ENCODE results near the gene CBX8. TPM values are rescaled to one million over a fixed set of nuclear protein-coding genes. Genes with fewer than 3 reads are reported as not detected.
"Not testable (repeated sequence)": the region's sequence is repeated elsewhere in the genome, so short reads cannot be mapped to it uniquely, and the experiment has no call there.

CBX8 gene
- total RNA-seq, 2 donors from 2014 or later: 1.5 to 5.6 TPM

DNA sequence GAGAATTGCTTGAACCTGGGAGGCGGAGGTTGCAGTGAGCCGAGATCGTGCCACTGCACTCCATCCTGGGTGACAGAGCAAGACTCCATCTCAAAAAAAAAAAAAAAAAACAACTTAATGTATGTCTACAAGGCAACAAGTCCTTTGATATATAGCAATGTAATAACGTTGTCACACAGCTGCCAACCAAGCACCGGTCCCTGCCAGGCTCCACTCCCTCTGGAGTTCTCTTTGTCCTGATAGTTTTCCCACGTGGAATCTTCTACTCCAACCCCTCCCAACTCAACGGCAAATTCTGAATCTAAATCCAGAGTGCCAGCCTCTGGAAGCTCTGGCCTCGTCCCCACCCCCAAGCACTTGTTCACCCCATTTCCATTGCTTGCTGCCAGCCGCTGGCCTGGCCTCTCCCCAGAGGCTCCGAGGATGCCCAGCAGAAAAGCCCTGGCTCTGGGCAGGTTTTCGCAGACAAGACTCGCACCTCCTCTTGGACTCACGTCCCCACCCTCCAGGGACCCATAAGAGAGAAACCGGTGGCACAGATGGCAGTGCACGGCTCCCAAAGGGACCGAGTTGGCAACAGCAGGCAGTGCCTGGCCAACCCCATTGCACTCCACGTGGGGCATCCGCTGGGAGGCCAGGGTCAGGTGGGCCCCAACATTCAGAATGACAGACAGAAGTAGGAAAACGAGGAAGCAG is 34.8 kb downstream of the CBX8 start:
- ATAC-seq (no peak), DNase-seq (ENCODE audit: low spot score in 2 of 2) (no peak)
- H3K36me3 Mint-ChIP-seq: no peaks in the 10 kb centered on the region
- H3K9me3 Mint-ChIP-seq: no peaks in the 10 kb centered on the region
- no peak overlapping the region for H3K27ac Mint-ChIP-seq

GRCh38 chr17:79760197-79760906 is 36.5 kb downstream of the CBX8 start:
- no peaks in the 10 kb centered on the region for H3K9me3 Mint-ChIP-seq
- no peak for DNase-seq (ENCODE audit: low spot score in 2 of 2)
- no peaks in the 10 kb centered on the region for H3K36me3 Mint-ChIP-seq
- peak overlapping the region in 1 of 2 donors; percentile 65 for H3K27ac Mint-ChIP-seq
- ATAC-seq: no peak

GRCh38 chr17:79758271-79758670 is 38.6 kb downstream of the CBX8 start:
- Mint-ChIP-seq H3K36me3 (no peaks in the 10 kb centered on the region), H3K27ac (no peak overlapping the region), H3K9me3 (no peaks in the 10 kb centered on the region)
- DNase-seq (ENCODE audit: low spot score in 2 of 2) (no peak), ATAC-seq (no peak)

GRCh38 chr17:79757140-79757745 is 39.6 kb downstream of the CBX8 start:
- DNase-seq (ENCODE audit: low spot score in 2 of 2) (no peak), ATAC-seq (no peak)
- H3K27ac Mint-ChIP-seq: no peak overlapping the region
- H3K9me3 Mint-ChIP-seq: no peaks in the 10 kb centered on the region
- no peaks in the 10 kb centered on the region for H3K36me3 Mint-ChIP-seq

DNA sequence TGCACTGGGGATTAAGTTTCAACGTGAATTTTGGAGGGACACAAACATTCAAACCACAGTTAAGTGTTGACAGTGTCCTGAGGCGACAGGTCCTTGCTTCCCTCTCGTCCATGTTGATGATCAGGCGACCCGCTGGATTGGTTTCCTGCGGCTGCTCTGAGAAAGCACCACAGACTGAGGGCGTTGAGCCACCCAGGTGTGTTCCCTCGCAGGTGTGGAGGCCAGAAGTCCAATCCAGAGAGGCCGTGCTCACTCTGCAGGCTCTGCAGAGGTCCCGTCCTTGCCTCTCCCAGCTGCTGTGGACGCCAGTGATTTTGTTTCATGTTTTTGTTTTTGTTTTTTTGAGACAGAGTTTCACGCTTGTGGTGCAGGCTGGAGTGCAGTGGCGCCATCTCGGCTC is 41.3 kb downstream of the CBX8 start:
- ATAC-seq (no peak), DNase-seq (ENCODE audit: low spot score in 2 of 2) (no peak)
- no peaks in the 10 kb centered on the region for H3K36me3 Mint-ChIP-seq
- H3K27ac Mint-ChIP-seq: no peak overlapping the region
- H3K9me3 Mint-ChIP-seq: no peaks in the 10 kb centered on the region

GRCh38 chr17:79754903-79755302 is 42.0 kb downstream of the CBX8 start:
- H3K9me3 Mint-ChIP-seq; H3K36me3 Mint-ChIP-seq; H3K27ac Mint-ChIP-seq; ATAC-seq; DNase-seq (ENCODE audit: low spot score in 2 of 2): not testable (repeated sequence)

DNA sequence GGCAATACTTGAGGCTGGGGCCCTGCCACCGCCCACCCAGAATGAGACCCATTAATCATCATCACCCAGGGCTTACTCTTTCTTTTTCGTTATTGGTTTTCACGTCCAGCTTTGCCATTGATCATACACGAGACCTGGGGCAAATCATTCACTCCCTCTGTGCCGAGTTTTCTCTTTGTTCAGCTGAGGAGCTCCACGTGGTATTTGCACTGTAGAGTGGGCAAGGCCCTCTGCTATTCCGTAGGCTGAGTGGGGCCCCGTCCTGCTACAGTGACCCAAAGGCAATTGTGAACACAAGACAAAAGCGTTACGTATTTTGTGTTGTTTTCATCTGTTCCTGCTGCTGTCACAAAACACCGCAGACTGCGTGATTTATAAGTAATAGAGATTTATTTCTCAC is 42.5 kb downstream of the CBX8 start:
- ATAC-seq (no peak), DNase-seq (ENCODE audit: low spot score in 2 of 2) (no peak)
- no peaks in the 10 kb centered on the region for H3K9me3 Mint-ChIP-seq
- H3K36me3 Mint-ChIP-seq: no peaks in the 10 kb centered on the region
- H3K27ac Mint-ChIP-seq: no peak overlapping the region

DNA sequence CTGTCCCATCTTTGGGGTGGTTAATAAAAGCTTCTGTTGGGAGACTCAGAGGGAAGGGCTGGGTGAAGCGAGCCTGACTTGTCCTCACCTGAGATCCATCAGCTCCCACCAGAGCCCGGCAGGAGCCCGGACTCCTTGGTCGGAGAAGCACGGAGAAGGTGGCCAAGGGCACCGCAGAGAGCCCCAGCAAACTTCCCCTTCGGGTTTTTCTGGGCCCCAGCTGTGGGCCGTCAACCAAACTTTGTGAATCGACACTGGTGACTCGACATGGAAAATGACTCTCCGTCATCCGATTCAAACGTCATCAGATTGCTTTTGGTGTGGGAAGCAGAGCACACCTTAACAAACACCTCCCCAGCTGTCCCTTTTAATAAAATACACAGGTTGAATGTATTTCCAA is 44.7 kb downstream of the CBX8 start:
- DNase-seq (ENCODE audit: low spot score in 2 of 2) (no peak), ATAC-seq (peak in 1 of 2 donors; percentile 34)
- Mint-ChIP-seq H3K9me3 (no peaks in the 10 kb centered on the region), H3K27ac (no peak overlapping the region), H3K36me3 (peaks cover 0 to under 1% of the 10 kb centered on the region in 2 donors)

GRCh38 chr17:79750650-79751545 is 46.0 kb downstream of the CBX8 start:
- peaks cover 0 to 4% of the 10 kb centered on the region in 2 donors for H3K36me3 Mint-ChIP-seq
- H3K9me3 Mint-ChIP-seq: no peaks in the 10 kb centered on the region
- ATAC-seq: no peak

DNA sequence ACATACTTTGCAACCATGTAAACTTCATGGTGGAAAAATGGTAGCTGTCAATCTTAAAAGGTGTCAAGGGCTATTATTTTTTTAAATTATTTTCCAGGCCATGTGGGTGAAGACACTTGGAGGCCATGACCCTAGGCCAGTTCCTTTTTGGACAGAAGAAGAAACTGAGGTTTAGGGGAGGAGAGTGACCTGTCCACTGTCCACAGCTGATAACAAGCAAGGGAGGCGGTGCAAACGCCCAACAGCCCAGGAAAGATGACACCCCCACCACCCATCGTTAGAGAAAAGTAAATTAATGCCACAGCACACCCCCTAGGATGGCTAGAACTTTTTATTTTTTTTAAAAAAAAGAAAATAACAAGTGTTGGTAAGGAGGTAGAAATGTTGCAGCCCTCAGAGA is 46.9 kb downstream of the CBX8 start:
- H3K9me3 Mint-ChIP-seq: no peaks in the 10 kb centered on the region
- no peak overlapping the region for H3K27ac Mint-ChIP-seq
- ATAC-seq (no peak), DNase-seq (ENCODE audit: low spot score in 2 of 2) (no peak)
- peaks cover 0 to 4% of the 10 kb centered on the region in 2 donors for H3K36me3 Mint-ChIP-seq

More at GRCh38 chr17:79750650-79751545, 46.0 kb downstream of the CBX8 start:
- H3K27ac Mint-ChIP-seq: no peak overlapping the region
- no peak for DNase-seq (ENCODE audit: low spot score in 2 of 2)

DNA sequence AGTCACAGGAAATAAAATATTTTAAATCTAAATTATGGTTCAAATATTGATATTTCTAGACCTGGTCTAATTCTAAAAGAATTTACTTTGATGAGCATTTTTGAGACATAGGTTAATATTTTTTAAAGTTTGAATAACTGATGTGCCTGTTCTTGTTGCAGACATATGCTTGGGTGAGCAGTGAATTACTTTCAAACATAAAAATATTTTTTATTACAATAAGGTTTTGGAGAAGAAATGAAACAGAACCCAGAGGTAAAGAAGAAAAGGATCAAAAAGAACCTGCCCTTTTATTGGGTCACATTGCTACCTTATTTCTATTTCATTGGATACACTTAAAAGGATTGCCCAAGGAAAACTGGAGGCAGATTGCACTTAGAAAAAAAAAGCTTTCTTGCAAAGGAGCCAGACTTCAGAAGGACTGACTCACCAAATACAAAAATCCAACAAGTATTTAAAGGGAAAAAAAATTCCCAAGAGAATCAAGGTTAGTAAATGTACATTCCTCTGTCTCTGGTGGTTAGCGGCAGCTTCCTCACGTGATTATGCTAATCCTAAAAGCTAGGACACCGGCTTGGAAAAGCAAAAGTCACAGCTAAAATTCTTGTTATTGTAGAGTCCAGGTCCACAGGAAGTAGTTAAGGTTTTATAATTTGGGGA is 47.6 kb downstream of the CBX8 start:
- DNase-seq (ENCODE audit: low spot score in 2 of 2): no peak
- ATAC-seq: no peak
- Mint-ChIP-seq H3K36me3 (peaks cover 0 to 4% of the 10 kb centered on the region in 2 donors), H3K9me3 (no peaks in the 10 kb centered on the region), H3K27ac (no peak overlapping the region)

- no peak overlapping the region for H3K27ac Mint-ChIP-seq
- H3K9me3 Mint-ChIP-seq: no peaks in the 10 kb centered on the region
- DNase-seq (ENCODE audit: low spot score in 2 of 2) (no peak), ATAC-seq (no peak)
- peaks cover 0 to 4% of the 10 kb centered on the region in 2 donors for H3K36me3 Mint-ChIP-seq
Measured at GRCh38 chr17:79748295-79749099, 48.4 kb downstream of the CBX8 start.

GRCh38 chr17:79747508-79748294 is 49.2 kb downstream of the CBX8 start:
- DNase-seq (ENCODE audit: low spot score in 2 of 2) (no peak), ATAC-seq (no peak)
- H3K36me3 Mint-ChIP-seq: peaks cover 0 to 4% of the 10 kb centered on the region in 2 donors
- no peak overlapping the region for H3K27ac Mint-ChIP-seq
- H3K9me3 Mint-ChIP-seq: no peaks in the 10 kb centered on the region

DNA sequence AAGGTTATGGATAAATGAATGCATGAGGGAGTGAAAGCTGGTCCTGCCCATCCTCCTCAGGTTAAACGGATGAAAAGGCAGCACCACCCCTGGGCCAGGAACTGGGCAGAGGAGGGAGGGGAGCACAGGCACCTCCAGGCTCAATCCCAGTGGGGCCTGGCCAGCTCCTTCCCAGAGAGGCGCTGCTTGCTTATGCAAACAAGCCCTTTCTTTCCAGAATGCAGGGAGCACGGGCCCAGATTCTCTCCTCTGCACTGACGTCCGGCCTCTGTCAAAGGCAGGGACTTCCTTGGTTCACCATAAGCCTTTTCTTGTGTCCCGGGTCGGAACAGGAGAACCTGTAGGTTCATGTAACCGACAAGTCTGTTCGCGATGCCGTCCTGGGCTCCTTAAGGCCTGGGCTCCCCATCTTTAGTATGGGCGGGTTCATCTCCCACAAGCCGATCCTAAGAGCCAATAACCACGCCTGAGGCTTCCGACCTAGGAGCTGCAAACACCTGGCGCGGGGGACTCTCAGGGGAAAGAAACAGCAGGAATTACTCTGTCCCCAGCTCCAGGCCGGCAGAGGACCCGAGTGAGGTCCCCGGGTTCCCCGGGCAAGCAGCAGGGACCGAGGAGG is 49.9 kb downstream of the CBX8 start:
- no peak for ATAC-seq
- Mint-ChIP-seq H3K27ac (no peak overlapping the region), H3K36me3 (peaks cover 0 to 4% of the 10 kb centered on the region in 2 donors), H3K9me3 (no peaks in the 10 kb centered on the region)
- no peak for DNase-seq (ENCODE audit: low spot score in 2 of 2)
